ENCODE data around the gene GALNT2. TPM values are rescaled to one million over a fixed set of nuclear protein-coding genes. Genes with fewer than 3 reads are reported as not detected.

The GALNT2 gene
- total and polyA plus RNA-seq, 9 donors, result 38.6 to 142 (median 83.7) TPM

DNA sequence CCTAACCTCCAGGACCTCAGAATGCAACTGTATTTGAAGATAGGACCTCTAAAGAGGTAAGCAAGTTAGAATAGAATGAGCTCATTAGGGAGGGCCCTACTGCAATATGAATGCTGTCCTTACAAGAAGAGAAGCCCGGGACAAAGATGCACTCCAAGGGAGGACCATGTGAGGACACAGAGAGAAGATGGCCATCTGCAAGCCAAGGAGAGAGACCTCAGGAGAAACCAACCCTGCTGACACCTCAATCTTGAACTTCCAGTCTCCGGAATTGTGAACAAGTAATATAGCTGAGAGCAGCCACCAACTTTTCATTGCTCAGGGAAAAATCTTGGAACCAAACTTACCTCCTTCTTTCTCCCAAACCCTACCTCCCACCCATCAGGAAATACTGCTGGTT lies 15.0 kb upstream of the GALNT2 start:
- Histone ChIP-seq H3K4me1 (ENCODE audit: insufficient read depth) (no peaks in the 10 kb centered on the region), H3K9me3 (no peaks in the 10 kb centered on the region), H3K27ac (no peak overlapping the region), H3K4me3 (no peak overlapping the region), H3K36me3 (no peaks in the 10 kb centered on the region), H3K27me3 (no peaks in the 10 kb centered on the region)
- intact Hi-C loops (cut with DNase I), result no loop called here
- 92 to 98% (median 93%) methylated on average over 2 of the region's 2 CpGs for WGBS, 3 donors
- no peak for TF ChIP-seq POLR2A (IDR thresholded peaks at IDR 0.05)
- TF ChIP-seq, protein P1, sequence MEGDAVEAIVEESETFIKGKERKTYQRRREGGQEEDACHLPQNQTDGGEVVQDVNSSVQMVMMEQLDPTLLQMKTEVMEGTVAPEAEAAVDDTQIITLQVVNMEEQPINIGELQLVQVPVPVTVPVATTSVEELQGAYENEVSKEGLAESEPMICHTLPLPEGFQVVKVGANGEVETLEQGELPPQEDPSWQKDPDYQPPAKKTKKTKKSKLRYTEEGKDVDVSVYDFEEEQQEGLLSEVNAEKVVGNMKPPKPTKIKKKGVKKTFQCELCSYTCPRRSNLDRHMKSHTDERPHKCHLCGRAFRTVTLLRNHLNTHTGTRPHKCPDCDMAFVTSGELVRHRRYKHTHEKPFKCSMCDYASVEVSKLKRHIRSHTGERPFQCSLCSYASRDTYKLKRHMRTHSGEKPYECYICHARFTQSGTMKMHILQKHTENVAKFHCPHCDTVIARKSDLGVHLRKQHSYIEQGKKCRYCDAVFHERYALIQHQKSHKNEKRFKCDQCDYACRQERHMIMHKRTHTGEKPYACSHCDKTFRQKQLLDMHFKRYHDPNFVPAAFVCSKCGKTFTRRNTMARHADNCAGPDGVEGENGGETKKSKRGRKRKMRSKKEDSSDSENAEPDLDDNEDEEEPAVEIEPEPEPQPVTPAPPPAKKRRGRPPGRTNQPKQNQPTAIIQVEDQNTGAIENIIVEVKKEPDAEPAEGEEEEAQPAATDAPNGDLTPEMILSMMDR (IDR thresholded peaks at IDR 0.05), result no peak
- no peak for TF ChIP-seq EP300 (IDR thresholded peaks at IDR 0.05)
- no peak for DNase-seq

DNA sequence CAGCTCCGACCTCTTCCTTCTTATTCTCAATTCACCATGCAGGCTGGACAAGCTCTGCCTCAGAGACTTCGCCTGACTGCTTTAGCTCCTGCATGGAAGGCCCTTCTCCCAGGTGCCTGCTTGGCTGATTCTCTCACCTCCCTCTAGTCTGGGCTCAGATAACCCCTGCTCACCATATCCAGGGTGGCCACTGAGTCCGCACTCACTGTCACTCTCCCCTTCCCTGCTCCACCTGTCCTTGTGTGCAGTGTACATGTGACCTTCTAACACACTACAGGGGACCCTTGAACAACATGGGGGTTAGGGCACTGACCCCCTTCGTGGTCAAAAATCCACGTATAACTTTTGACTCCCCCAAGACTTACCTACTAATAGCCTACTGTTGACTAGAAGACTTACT lies 14.4 kb upstream of the GALNT2 start:
- intact Hi-C loops (cut with DNase I), result no loop called here
- no peak for TF ChIP-seq POLR2A (IDR thresholded peaks at IDR 0.05)
- TF ChIP-seq, protein P1 (IDR thresholded peaks at IDR 0.05), result no peak
- TF ChIP-seq EP300 (IDR thresholded peaks at IDR 0.05), result no peak
- no peaks in the 10 kb centered on the region for H3K27me3 ChIP-seq
- no peak overlapping the region for H3K27ac ChIP-seq
- no peak overlapping the region for H3K4me3 ChIP-seq
- H3K36me3 ChIP-seq, result no peaks in the 10 kb centered on the region
- no peaks in the 10 kb centered on the region for H3K4me1 ChIP-seq (ENCODE audit: insufficient read depth)
- H3K9me3 ChIP-seq, result no peaks in the 10 kb centered on the region
- WGBS, 3 donors, result 82 to 95% (median 82%) methylated on average over 5 of the region's 5 CpGs
- no peak for DNase-seq

DNA sequence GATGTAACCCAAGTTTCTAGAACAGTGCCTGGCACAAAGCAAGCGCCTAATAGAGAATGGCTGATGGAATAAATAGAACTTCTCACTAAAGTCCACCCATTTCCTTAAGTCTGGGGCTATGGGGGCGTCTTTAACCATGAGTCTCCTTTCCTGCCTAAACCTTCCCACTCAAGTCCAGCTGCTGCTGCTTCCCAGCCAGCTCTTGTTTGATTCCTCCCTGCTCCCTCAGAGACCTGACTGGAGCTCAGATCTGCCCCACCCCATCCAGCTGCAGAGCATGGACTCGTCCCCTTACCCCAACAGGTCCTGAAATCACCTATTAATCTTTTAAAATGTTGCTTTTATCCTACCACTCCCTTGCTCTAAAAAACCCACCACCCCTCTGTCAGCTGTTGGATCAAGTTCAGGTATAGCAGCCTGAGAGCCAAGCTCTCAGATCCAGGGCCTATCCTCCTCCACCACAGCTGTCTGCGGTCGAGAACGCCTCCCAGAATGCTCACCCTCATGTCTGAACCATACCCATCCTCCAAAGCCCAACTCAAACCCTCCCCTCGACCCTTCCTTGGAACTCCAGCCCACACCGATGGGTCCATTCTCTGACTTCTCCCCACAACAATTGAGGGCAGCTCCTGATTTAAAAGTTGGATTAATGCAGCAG lies 12.8 kb upstream of the GALNT2 start:
- Histone ChIP-seq H3K9me3 (no peaks in the 10 kb centered on the region), H3K4me3 (no peak overlapping the region), H3K27me3 (no peaks in the 10 kb centered on the region), H3K36me3 (no peaks in the 10 kb centered on the region), H3K4me1 (ENCODE audit: insufficient read depth) (no peaks in the 10 kb centered on the region), H3K27ac (no peak overlapping the region)
- DNase-seq, result no peak
- TF ChIP-seq EP300 (IDR thresholded peaks at IDR 0.05) (no peak), POLR2A (IDR thresholded peaks at IDR 0.05) (no peak)
- TF ChIP-seq, protein P1 (IDR thresholded peaks at IDR 0.05), result no peak
- intact Hi-C loops (cut with DNase I), result no loop called here
- 36 to 41% (median 39%) methylated on average over 8 of the region's 8 CpGs for WGBS, 3 donors

GRCh38 chr1:230056098-230056497 lies 10.9 kb upstream of the GALNT2 start:
- Histone ChIP-seq H3K36me3 (no peaks in the 10 kb centered on the region), H3K27me3 (no peaks in the 10 kb centered on the region), H3K4me3 (no peak overlapping the region), H3K27ac (no peak overlapping the region), H3K4me1 (ENCODE audit: insufficient read depth) (no peaks in the 10 kb centered on the region), H3K9me3 (no peaks in the 10 kb centered on the region)
- no peak for DNase-seq
- TF ChIP-seq POLR2A (IDR thresholded peaks at IDR 0.05) (no peak), EP300 (IDR thresholded peaks at IDR 0.05) (no peak)
- TF ChIP-seq, protein P1 (IDR thresholded peaks at IDR 0.05), result no peak
- WGBS, 3 donors, result 86 to 91% (median 90%) methylated on average over 1 of the region's 1 CpG
- intact Hi-C loops (cut with DNase I), result no loop called here

Data from ovary (tissue), 9 donors.